ENCODE measurements around the gene ZNF536. TPM values are rescaled to one million over a fixed set of nuclear protein-coding genes. Genes with fewer than 3 reads are reported as not detected.

Gene ZNF536
- total and polyA plus RNA-seq, 9 of the 15 experiments (the other 6 are each of a cell fraction or from before 2014, with no cell fraction given): not detected

DNA sequence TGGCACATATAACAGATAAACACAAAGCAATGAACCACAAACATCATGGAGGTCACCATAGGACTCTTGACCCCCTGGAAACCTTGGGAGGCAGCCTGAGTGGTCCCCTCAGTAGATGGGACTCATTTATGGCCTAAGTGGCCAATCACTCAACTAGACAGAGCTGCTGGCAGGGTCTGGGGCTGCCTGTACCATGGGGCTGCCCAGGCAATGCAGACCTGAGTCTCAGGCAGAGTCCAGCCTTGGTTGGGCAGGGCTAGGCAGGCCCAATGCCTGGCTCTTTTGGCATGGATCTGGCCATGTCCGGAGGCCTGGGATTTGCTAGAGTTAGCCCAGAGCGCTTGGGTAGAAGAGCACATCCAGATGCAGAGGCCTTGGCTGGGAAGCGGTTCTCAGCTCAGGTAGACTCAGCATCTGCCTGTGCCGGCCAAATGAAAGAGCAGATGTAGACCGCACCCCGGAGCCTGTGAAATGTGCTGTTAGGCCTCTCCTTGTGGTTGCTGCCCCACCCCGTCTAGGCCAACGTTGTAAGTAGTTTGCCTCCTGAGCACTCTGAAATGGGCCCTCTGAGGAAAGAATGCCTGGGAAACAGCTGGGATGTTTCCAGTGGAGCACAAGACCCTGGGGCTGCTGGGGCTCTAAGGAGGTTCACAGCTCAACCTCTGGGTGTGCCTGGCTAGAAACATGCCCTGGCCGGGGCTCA lies 171.2 kb downstream of the ZNF536 start:
- ATAC-seq (no peak), DNase-seq (ENCODE audit: extremely low read depth in 1 of 4, low spot score in 3 of 4) (no peak), FAIRE-seq (no peak)
- ChIA-PET CTCF (ENCODE audit: low intra/inter-chr PET ratio) (no interaction called here), POLR2A (no interaction called here)
- Histone ChIP-seq H3K9me1 (ENCODE audit: control insufficient read depth, insufficient read depth, low read length) (no peaks in the 10 kb centered on the region), H4K20me1 (replicated peaks; ENCODE audit: control insufficient read depth, insufficient read depth, low read length) (no peaks in the 10 kb centered on the region; the same call in 1 of the 2 replicates), H2AFZ (ENCODE audit: low read depth, low read length) (no peak overlapping the region), H3K27me3 (ENCODE audit: control insufficient read depth in 2 of 2, insufficient read depth in 2 of 2, low read length in 2 of 2) (peaks cover 7 to 33% of the 10 kb centered on the region in 2 experiments; a peak in 4 of 5 replicates), H3K27ac (ENCODE audit: extremely low read depth, low read depth, low read length) (no peak overlapping the region), H3K9ac (ENCODE audit: insufficient read depth in 1 of 2, low read depth in 2 of 2, low read length in 2 of 2) (no peak overlapping the region), H3K4me3 (no peak overlapping the region), H3K4me1 (replicated peaks in 1 of 2; ENCODE audit: control insufficient read depth in 2 of 2, insufficient read depth in 2 of 2, low read length in 2 of 2) (no peaks in the 10 kb centered on the region), H3K9me3 (replicated peaks; ENCODE audit: control insufficient read depth, insufficient read depth, low read depth, low read length) (no peaks in the 10 kb centered on the region), H3K4me2 (ENCODE audit: insufficient read depth, low read length) (no peak overlapping the region), H3K36me3 (ENCODE audit: control insufficient read depth, insufficient read depth, low read length) (no peaks in the 10 kb centered on the region), H3K79me2 (ENCODE audit: control insufficient read depth, insufficient read depth, low read length) (no peaks in the 10 kb centered on the region)
- intact Hi-C loops (cut with micrococcal nuclease): no loop called here
- TF ChIP-seq CCNT2 (IDR thresholded peaks at IDR 0.05; ENCODE audit: borderline replicate concordance, extremely low read depth, insufficient read length, low read depth, low read length): no peak
- 3% methylated on average over 9 of the region's 9 CpGs for WGBS (ENCODE audit: insufficient coverage, low coverage, missing lambda C conversion rate)
- in situ Hi-C loops (cut with MboI): no loop called here
- no TSS peak for BruUV-seq (replicated peaks)

- ChIA-PET CTCF (ENCODE audit: low intra/inter-chr PET ratio) (no interaction called here), POLR2A (no interaction called here)
- no peak overlapping the region for H3K9ac ChIP-seq (ENCODE audit: insufficient read depth in 1 of 2, low read depth in 2 of 2, low read length in 2 of 2)
- H3K27me3 ChIP-seq (ENCODE audit: control insufficient read depth in 2 of 2, insufficient read depth in 2 of 2, low read length in 2 of 2): peaks cover 6 to 32% of the 10 kb centered on the region in 2 experiments; a peak in 3 of 5 replicates
- no peak for ATAC-seq
- TF ChIP-seq PCBP2 (IDR thresholded peaks at IDR 0.05; ENCODE audit: low read depth, low read length, poor library complexity, severe bottlenecking): no peak
- no peak for TF ChIP-seq NR2C2 (CRISPR knock-in tag; IDR thresholded peaks at IDR 0.05)
- no peak for TF ChIP-seq NR2C2 (tag; IDR thresholded peaks at IDR 0.05)
- no peak for TF ChIP-seq POLR2B (IDR thresholded peaks at IDR 0.05; ENCODE audit: low read depth, partially characterized antibody)
- TF ChIP-seq ELK3 (CRISPR knock-in tag; IDR thresholded peaks at IDR 0.05): no peak
- TF ChIP-seq CBX2 (IDR thresholded peaks at IDR 0.05; ENCODE audit: insufficient read depth, low read length, poor library complexity, severe bottlenecking): no peak
- TF ChIP-seq ZNF3 (CRISPR knock-in tag; IDR thresholded peaks at IDR 0.05): no peak
- TF ChIP-seq BMI1 (IDR thresholded peaks at IDR 0.05; ENCODE audit: low read length): no peak
- TF ChIP-seq CCAR2 (IDR thresholded peaks at IDR 0.05; ENCODE audit: low read depth, low read length): no peak
- no peaks in the 10 kb centered on the region for H3K36me3 ChIP-seq (ENCODE audit: control insufficient read depth, insufficient read depth, low read length)
- H3K9me3 ChIP-seq (replicated peaks; ENCODE audit: control insufficient read depth, insufficient read depth, low read depth, low read length): no peaks in the 10 kb centered on the region
- no TSS peak for BruUV-seq (replicated peaks)
- no peaks in the 10 kb centered on the region for H3K9me1 ChIP-seq (ENCODE audit: control insufficient read depth, insufficient read depth, low read length)
- H3K27ac ChIP-seq (ENCODE audit: extremely low read depth, low read depth, low read length): no peak overlapping the region
- 1% methylated on average over 7 of the region's 7 CpGs for WGBS (ENCODE audit: insufficient coverage, low coverage, missing lambda C conversion rate)
- no peak for FAIRE-seq
- in situ Hi-C loops (cut with MboI) (no loop called here), intact Hi-C loops (cut with micrococcal nuclease) (no loop called here)
- no peak overlapping the region for H2AFZ ChIP-seq (ENCODE audit: low read depth, low read length)
- no peak overlapping the region for H3K4me3 ChIP-seq
- no peak for DNase-seq (ENCODE audit: extremely low read depth in 1 of 4, low spot score in 3 of 4)
- H3K4me2 ChIP-seq (ENCODE audit: insufficient read depth, low read length): no peak overlapping the region
- H3K79me2 ChIP-seq (ENCODE audit: control insufficient read depth, insufficient read depth, low read length): no peaks in the 10 kb centered on the region
- no peaks in the 10 kb centered on the region for H4K20me1 ChIP-seq (replicated peaks; ENCODE audit: control insufficient read depth, insufficient read depth, low read length)
- no peaks in the 10 kb centered on the region for H3K4me1 ChIP-seq (replicated peaks in 1 of 2; ENCODE audit: control insufficient read depth in 2 of 2, insufficient read depth in 2 of 2, low read length in 2 of 2)
Observed at GRCh38 chr19:30545752-30546151, 173.6 kb downstream of the ZNF536 start.
